Ovary (tissue), 9 donors: ENCODE results near the gene LCLAT1. TPM values are rescaled to one million over a fixed set of nuclear protein-coding genes. Genes with fewer than 3 reads are reported as not detected.

Experiments
- DNase-seq, 5 donors: peaks; one replicate each; pipeline ENCODE4 v3.0.0-alpha.2; 2019 to 2020
- H3K27ac ChIP-seq, 2 donors: fragments of 200-600 bp; one replicate each; pipeline versions ENCODE4 v1.5.1 to v1.8.0; 2019 to 2022
- H3K27me3 ChIP-seq: fragments of 200-600 bp; one replicate; pipeline ENCODE4 v1.8.0; 2022
- H3K36me3 ChIP-seq: fragments of 200-600 bp; sonication (generic); one replicate; pipeline ENCODE4 v1.5.1; 2019
- H3K4me1 ChIP-seq: one replicate; pipeline ENCODE4 v1.8.1; 2013; ENCODE audit warnings: mild to moderate bottlenecking, moderate library complexity; ENCODE audit not compliant: insufficient read depth
- H3K4me3 ChIP-seq: fragments of 200-600 bp; sonication (generic); one replicate; pipeline ENCODE4 v1.5.1; 2017
- H3K9me3 ChIP-seq, 2 donors: fragments of 200-600 bp in 1 of 2; sonication (generic) in 1 of 2; one replicate each; pipeline versions ENCODE4 v1.5.1 to v1.8.1; 2013 to 2019; ENCODE audit warnings: mild to moderate bottlenecking in 1 of 2, moderate library complexity in 1 of 2
- CTCF ChIP-seq, 3 donors: fragments of 450-650 bp in 2 of 3; fragments of 200-600 bp in 1 of 3; IDR thresholded peaks; one replicate each; pipeline versions ENCODE4 v1.5.1 to v1.8.0; 2016 to 2022; ENCODE audit warnings: antibody characterized with exemption in 3 of 3, mild to moderate bottlenecking in 1 of 3
- EP300 ChIP-seq: sonication (generic); formaldehyde crosslinking; IDR thresholded peaks from one replicate; pipeline ENCODE4 v1.6.1; 2017; ENCODE audit warnings: antibody characterized with exemption
- POLR2A ChIP-seq: fragments of 450-650 bp; IDR thresholded peaks from one replicate; pipeline ENCODE4 v1.6.1; 2017; ENCODE audit warnings: antibody characterized with exemption, mild to moderate bottlenecking, moderate library complexity
- WGBS, 3 donors: extraction: QIAGEN DNeasy Blood & Tissue Kit in 1 of 3; methylation state at CpG; one replicate each; pipeline versions ENCODE4 v1.1.5 to v1.1.7; 2013 to 2017; 5-methylcytosine and 5-hydroxymethylcytosine counted together
- intact Hi-C, 4 donors: fragments of 100-400 bp; cut with DNase I; formaldehyde crosslinking; loops; one replicate each; pipeline versions ENCODE4 v1.11.0 to v1.15.1; 2022 to 2023
- polyA plus RNA-seq, 2 donors: library from polyadenylated mRNA; stranded (reverse); fragments of 200-250 nt in 1 of 2; fragments of 350-450 nt in 1 of 2; fragmentation: Illumina TruSeq in 1 of 2; extraction: RNeasy Lipid Tissue Mini Kit (QIAGEN cat#74804) in 1 of 2; gene quantifications; one replicate each; pipeline ENCODE4 v1.2.3, GENCODE V29; 2013 to 2014
- total RNA-seq, 7 donors: library from RNA; depleted of rRNA in 2 of 7; stranded (reverse); fragments of >200 nt in 2 of 7; fragmentation: NEBNext Ultra II Directional in 3 of 7; extraction: Animal tissue kit (Norgen Biotek cat#: 25700) in 3 of 7; gene quantifications; one replicate each; pipeline versions ENCODE4 v1.1.0 to v1.2.4, GENCODE V29; 2016 to 2023
- donor health status: DM: no; HTN: no; CAD: no; lungs with moderate emphysema.
- donor health status: DM: no; HTN: no; CAD: no.
- donor health status: Bipolar disorder and iron deficiency.
- donor health status: DM: yes; HTN: yes; CAD: no.
- donor health status: DM: no; HTN: no; CAD: no.
- donor health status: DM: yes; HTN: yes; CAD: no.

The LCLAT1 gene
- total and polyA plus RNA-seq, 9 donors: 3.2 to 26.5 (median 22.6) TPM

GRCh38 chr2:30628341-30628740 lies 181.3 kb downstream of the LCLAT1 start:
- Histone ChIP-seq H3K4me3 (no peak overlapping the region), H3K4me1 (peaks cover 2% of the 10 kb centered on the region), H3K9me3 (no peaks in the 10 kb centered on the region), H3K36me3 (no peaks in the 10 kb centered on the region), H3K27ac (no peak overlapping the region), H3K27me3 (no peaks in the 10 kb centered on the region)
- TF ChIP-seq POLR2A: no peak
- TF ChIP-seq CTCF (IDR thresholded peaks at IDR 0.05): no peak
- TF ChIP-seq EP300: no peak
- DNase-seq: no peak
- WGBS, 3 donors: 86 to 97% (median 97%) methylated on average over 2 of the region's 2 CpGs
- intact Hi-C loops: no loop called here

- Histone ChIP-seq H3K9me3 (no peaks in the 10 kb centered on the region), H3K4me1 (peaks cover 2% of the 10 kb centered on the region), H3K27ac (no peak overlapping the region), H3K27me3 (no peaks in the 10 kb centered on the region), H3K36me3 (no peaks in the 10 kb centered on the region), H3K4me3 (no peak overlapping the region)
- 93 to 96% (median 95%) methylated on average over 6 of the region's 6 CpGs for WGBS, 3 donors
- intact Hi-C loops: no loop called here
- no peak for DNase-seq
- TF ChIP-seq CTCF (IDR thresholded peaks at IDR 0.05) (no peak), EP300 (no peak), POLR2A (no peak)
These were observed 182.8 kb downstream of the LCLAT1 start for GRCh38 chr2:30629866-30630265.

GRCh38 chr2:30631051-30631671 lies 184.1 kb downstream of the LCLAT1 start:
- no peaks in the 10 kb centered on the region for H3K36me3 ChIP-seq
- intact Hi-C loops: no loop called here

GRCh38 chr2:30633039-30633438 lies 186.0 kb downstream of the LCLAT1 start:
- WGBS, 3 donors: 90 to 96% (median 94%) methylated on average over 4 of the region's 4 CpGs
- no peak overlapping the region for H3K4me3 ChIP-seq
- peaks cover 2% of the 10 kb centered on the region for H3K4me1 ChIP-seq
- no peaks in the 10 kb centered on the region for H3K36me3 ChIP-seq
- DNase-seq: no peak
- no peaks in the 10 kb centered on the region for H3K27me3 ChIP-seq
- intact Hi-C loops: no loop called here
- no peak overlapping the region for H3K27ac ChIP-seq
- no peak for TF ChIP-seq CTCF (IDR thresholded peaks at IDR 0.05)
- TF ChIP-seq POLR2A: no peak
- TF ChIP-seq EP300: no peak
- no peaks in the 10 kb centered on the region for H3K9me3 ChIP-seq

More at GRCh38 chr2:30631051-30631671, 184.1 kb downstream of the LCLAT1 start:
- no peaks in the 10 kb centered on the region for H3K27me3 ChIP-seq
- WGBS, 3 donors: 0 to 68% (median 41%) methylated on average over 1 of the region's 1 CpG
- DNase-seq: no peak
- H3K9me3 ChIP-seq: no peaks in the 10 kb centered on the region
- H3K4me1 ChIP-seq: peaks cover 2% of the 10 kb centered on the region
- TF ChIP-seq CTCF (IDR thresholded peaks at IDR 0.05) (no peak), POLR2A (no peak), EP300 (no peak)
- H3K4me3 ChIP-seq: no peak overlapping the region
- no peak overlapping the region for H3K27ac ChIP-seq
